PFSK-1 (cell line): Measurements from ENCODE around the gene PIEZO2.

Experiments
- FOXP2 ChIP-seq: optimal IDR thresholded peaks from 2 replicates; pipeline ENCODE3; 2011; ENCODE audit warnings: borderline replicate concordance, control low read depth, inconsistent platforms; ENCODE audit not compliant: insufficient read depth; ENCODE audit errors: extremely low read length, extremely low read depth
- POLR2AphosphoS5 ChIP-seq: IDR thresholded peaks from 2 replicates; pipeline ENCODE4 v1.6.1; 2012; ENCODE audit warnings: low read depth, mild to moderate bottlenecking, control low read depth, low read length, moderate library complexity
- SIN3A ChIP-seq: IDR thresholded peaks from 2 replicates; pipeline ENCODE4 v1.6.1; 2012; ENCODE audit warnings: mild to moderate bottlenecking, low read length, moderate library complexity, borderline replicate concordance; ENCODE audit not compliant: insufficient read depth
- TAF1 ChIP-seq: IDR thresholded peaks from 2 replicates; pipeline ENCODE4 v1.6.1; 2012; ENCODE audit warnings: low read length, control low read depth, borderline replicate concordance; ENCODE audit not compliant: insufficient read depth
- TF ChIP-seq, protein P1 (sequence below), 2 experiments: IDR thresholded peaks; 2 replicates each; pipeline versions ENCODE4 v1.6.1 to v1.8.0; 2011 to 2012; ENCODE audit warnings: low read depth in 2 of 2, low read length in 2 of 2, control low read depth in 1 of 2, inconsistent platforms in 1 of 2, mild to moderate bottlenecking in 1 of 2, moderate library complexity in 1 of 2; ENCODE audit not compliant: insufficient read depth in 1 of 2

Gene PIEZO2

DNA sequence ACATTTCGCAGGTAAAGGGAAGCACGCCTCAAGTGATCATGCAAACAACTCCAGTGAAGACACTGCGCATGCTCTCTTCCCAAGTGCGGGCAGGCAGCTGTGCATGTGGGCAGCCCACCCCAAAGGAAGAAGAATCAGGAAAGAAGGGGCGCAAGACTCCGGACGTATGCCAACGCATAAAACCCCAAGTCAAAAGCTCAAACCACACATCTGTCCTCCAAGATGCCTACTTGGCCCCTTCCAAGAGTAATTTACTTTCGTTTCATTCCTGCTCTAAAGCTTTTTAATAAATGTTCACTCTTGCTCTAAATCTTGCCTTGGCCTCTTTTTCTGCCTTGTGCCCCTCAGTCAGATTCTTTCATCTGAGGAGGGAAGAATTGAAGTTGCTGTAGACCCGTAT is 254.9 kb downstream of the PIEZO2 start:
- TF ChIP-seq SIN3A: no peak
- no peak for TF ChIP-seq FOXP2
- TF ChIP-seq TAF1: no peak
- TF ChIP-seq POLR2AphosphoS5: no peak
- TF ChIP-seq, protein P1, sequence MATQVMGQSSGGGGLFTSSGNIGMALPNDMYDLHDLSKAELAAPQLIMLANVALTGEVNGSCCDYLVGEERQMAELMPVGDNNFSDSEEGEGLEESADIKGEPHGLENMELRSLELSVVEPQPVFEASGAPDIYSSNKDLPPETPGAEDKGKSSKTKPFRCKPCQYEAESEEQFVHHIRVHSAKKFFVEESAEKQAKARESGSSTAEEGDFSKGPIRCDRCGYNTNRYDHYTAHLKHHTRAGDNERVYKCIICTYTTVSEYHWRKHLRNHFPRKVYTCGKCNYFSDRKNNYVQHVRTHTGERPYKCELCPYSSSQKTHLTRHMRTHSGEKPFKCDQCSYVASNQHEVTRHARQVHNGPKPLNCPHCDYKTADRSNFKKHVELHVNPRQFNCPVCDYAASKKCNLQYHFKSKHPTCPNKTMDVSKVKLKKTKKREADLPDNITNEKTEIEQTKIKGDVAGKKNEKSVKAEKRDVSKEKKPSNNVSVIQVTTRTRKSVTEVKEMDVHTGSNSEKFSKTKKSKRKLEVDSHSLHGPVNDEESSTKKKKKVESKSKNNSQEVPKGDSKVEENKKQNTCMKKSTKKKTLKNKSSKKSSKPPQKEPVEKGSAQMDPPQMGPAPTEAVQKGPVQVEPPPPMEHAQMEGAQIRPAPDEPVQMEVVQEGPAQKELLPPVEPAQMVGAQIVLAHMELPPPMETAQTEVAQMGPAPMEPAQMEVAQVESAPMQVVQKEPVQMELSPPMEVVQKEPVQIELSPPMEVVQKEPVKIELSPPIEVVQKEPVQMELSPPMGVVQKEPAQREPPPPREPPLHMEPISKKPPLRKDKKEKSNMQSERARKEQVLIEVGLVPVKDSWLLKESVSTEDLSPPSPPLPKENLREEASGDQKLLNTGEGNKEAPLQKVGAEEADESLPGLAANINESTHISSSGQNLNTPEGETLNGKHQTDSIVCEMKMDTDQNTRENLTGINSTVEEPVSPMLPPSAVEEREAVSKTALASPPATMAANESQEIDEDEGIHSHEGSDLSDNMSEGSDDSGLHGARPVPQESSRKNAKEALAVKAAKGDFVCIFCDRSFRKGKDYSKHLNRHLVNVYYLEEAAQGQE (IDR thresholded peaks at IDR 0.05; ENCODE audit: insufficient read depth in 1 of 2, low read depth in 2 of 2, low read length in 2 of 2): no peak

DNA sequence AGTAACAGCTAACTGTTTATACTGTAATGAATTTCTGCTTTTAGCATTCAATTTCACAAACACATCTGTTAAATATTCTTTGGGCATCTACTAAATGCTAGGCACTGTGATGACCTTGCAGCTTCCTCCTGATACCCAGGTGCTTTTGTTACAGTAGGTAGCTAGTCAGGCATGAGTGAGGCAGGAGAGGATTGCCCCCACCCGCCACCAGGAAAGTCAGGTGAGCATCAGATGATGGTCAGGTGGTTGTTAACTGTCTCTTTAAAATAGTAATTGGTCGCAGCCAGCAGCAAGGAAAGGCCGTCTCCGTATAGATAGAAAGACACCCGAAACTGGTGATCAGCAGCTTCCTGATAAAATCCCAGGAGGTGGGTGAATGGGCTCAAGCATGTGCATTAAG is 255.6 kb downstream of the PIEZO2 start:
- TF ChIP-seq POLR2AphosphoS5 (no peak), FOXP2 (no peak), TAF1 (no peak), SIN3A (no peak)
- TF ChIP-seq, protein P1 (IDR thresholded peaks at IDR 0.05; ENCODE audit: insufficient read depth in 1 of 2, low read depth in 2 of 2, low read length in 2 of 2): no peak

DNA sequence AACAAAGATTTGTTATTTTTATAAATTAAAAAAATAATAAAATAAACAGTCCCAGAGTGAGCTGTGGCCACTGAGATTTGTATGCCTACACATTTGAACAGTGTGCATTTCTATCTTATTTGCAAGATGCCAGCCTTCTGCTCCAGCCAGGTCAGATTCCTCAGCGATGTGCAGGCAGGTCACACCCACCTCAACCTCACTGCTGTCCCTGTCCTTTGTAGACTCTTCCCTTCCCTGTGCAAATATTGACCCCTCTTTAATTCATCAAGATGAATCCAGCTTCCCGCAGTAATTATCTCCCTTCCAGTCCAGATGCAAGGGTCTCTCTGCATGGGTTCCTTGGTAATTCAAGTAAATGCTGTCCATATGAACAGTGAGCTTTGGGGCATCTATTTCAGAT is 256.2 kb downstream of the PIEZO2 start:
- TF ChIP-seq SIN3A (no peak), TAF1 (no peak), POLR2AphosphoS5 (no peak)
- TF ChIP-seq, protein P1 (IDR thresholded peaks at IDR 0.05; ENCODE audit: insufficient read depth in 1 of 2, low read depth in 2 of 2, low read length in 2 of 2): no peak

DNA sequence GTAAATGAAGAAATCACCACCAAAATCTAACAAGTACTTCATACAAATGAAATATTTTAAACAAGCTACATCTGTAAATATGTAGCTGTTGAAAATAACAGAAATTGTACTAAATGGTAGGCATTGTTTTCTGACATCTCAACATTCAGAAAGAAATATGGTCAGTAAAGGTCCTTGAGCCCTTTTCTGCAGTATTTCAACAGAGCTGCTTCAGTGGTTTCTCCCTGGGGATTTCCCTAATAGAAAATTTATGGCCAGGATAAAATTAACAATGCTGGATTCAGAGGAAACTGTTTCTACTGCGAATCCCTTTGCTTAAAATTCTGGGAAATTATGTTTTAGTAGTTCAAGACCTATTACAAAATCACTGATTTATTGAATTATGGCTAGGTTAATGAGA is 256.6 kb downstream of the PIEZO2 start:
- TF ChIP-seq POLR2AphosphoS5 (no peak), TAF1 (no peak), FOXP2 (no peak), SIN3A (no peak)
- TF ChIP-seq, protein P1 (IDR thresholded peaks at IDR 0.05; ENCODE audit: insufficient read depth in 1 of 2, low read depth in 2 of 2, low read length in 2 of 2): no peak

DNA sequence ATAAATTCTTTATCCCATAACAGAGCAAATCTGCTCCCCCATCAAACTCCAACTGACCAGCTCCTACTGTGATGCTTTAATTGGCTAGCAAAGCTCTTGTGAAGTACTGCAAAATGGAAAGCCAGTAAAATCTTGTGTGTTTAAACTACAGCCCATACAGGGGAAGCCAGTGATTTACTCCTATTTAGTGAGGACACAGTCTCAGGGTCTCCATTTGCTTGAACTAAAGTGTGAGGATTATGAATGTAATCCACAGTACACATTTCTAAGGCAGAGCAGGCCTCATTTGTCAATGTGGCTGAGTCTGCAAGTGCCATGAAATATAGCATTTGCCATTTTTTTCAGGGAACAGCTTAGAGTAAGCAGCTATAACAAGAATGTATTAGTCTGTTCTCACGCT is 259.3 kb downstream of the PIEZO2 start:
- TF ChIP-seq SIN3A (no peak), TAF1 (no peak), FOXP2 (no peak), POLR2AphosphoS5 (no peak)
- TF ChIP-seq, protein P1 (IDR thresholded peaks at IDR 0.05; ENCODE audit: insufficient read depth in 1 of 2, low read depth in 2 of 2, low read length in 2 of 2): no peak
